NCI-H187 treated with DMSO at 0.1 percent for 48 hours (cell line): ENCODE data around the gene DIRAS1.
A peak's percentile ranks its signal among the peaks of the same experiment; 100 is the strongest.

Experiments used
- DNase-seq: peaks from one replicate; lab custom pipeline; 2025; lab: John Stamatoyannopoulos, UW

DIRAS1 gene

GRCh38 chr19:2755448-2755705 lies 34.2 kb upstream of the DIRAS1 start:
- DNase-seq = no peak

GRCh38 chr19:2754659-2755447 lies 33.7 kb upstream of the DIRAS1 start:
- no peak for DNase-seq

- no peak for DNase-seq
Measured at GRCh38 chr19:2751438-2751830, 30.3 kb upstream of the DIRAS1 start.

GRCh38 chr19:2750808-2751437 lies 29.8 kb upstream of the DIRAS1 start:
- no peak for DNase-seq

GRCh38 chr19:2747349-2747748 lies 26.2 kb upstream of the DIRAS1 start:
- no peak for DNase-seq

- no peak for DNase-seq
Measured at GRCh38 chr19:2744113-2744512, 22.9 kb upstream of the DIRAS1 start.

GRCh38 chr19:2743099-2743498 lies 21.9 kb upstream of the DIRAS1 start:
- DNase-seq = no peak

GRCh38 chr19:2740314-2740656 lies 19.1 kb upstream of the DIRAS1 start:
- DNase-seq = no peak

- DNase-seq = peak; percentile 87
Measured at GRCh38 chr19:2739602-2740313, 18.6 kb upstream of the DIRAS1 start, which contains the start of gene SLC39A3. TSS of gene SLC39A3 (minus strand) at chr19:2740017. CDS start at chr19:2737257, 2,760 bp downstream.

GRCh38 chr19:2736550-2737190 lies 15.5 kb upstream of the DIRAS1 start:
- DNase-seq = no peak

- no peak for DNase-seq
Measured at GRCh38 chr19:2735374-2735773, 14.2 kb upstream of the DIRAS1 start.

- DNase-seq = no peak
Measured at GRCh38 chr19:2734589-2735288, 13.6 kb upstream of the DIRAS1 start.

- DNase-seq = no peak
Measured at GRCh38 chr19:2733930-2734588, 12.9 kb upstream of the DIRAS1 start.

GRCh38 chr19:2732883-2733282 lies 11.7 kb upstream of the DIRAS1 start:
- DNase-seq = no peak

- no peak for DNase-seq
Measured at GRCh38 chr19:2732157-2732725, 11.1 kb upstream of the DIRAS1 start.

- DNase-seq = no peak
Measured at GRCh38 chr19:2731181-2731995, 10.2 kb upstream of the DIRAS1 start.

GRCh38 chr19:2729943-2730818 lies 9.0 kb upstream of the DIRAS1 start:
- no peak for DNase-seq

GRCh38 chr19:2728783-2729387 lies 7.7 kb upstream of the DIRAS1 start:
- no peak for DNase-seq

- DNase-seq = no peak
Measured at GRCh38 chr19:2727640-2727944, 6.4 kb upstream of the DIRAS1 start.
